GF-D8 (cell line): ENCODE data around the gene DCAF8L2.
"Not testable (repeated sequence)": the region's sequence is repeated elsewhere in the genome, so short reads cannot be mapped to it uniquely, and the experiment has no call there.

Experiments
- DNase-seq: peaks from one replicate; lab custom pipeline; 2025; lab: John Stamatoyannopoulos, UW

Gene DCAF8L2

DNA sequence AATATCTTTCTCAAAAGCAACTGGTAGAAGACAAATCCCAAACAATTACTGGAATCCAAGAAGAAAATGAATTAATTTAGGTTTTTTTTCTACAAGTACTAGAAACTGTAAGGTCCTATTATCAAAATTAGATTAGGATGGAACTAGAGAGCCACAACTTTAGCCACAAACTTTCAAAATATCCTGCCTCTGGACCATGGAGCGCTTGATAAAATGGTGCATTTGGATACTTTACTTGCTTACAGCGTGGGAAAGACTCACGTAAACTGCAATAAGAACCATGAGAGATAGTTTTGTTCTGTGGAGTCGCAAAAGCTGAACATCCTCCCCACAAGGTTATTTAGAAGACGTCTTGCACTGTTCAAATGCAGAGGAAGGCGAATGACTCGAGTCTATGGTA, at the start of gene DCAF8L2:
Gene DCAF8L2, plus strand, starts transcription at position 301 of the 400 bp plus-strand sequence. CDS start 156,552 bp downstream, outside the sequence.
- no peak for DNase-seq

- DNase-seq = not testable (repeated sequence)
Observed at GRCh38 chrX:27541161-27541560, 49.0 kb upstream of the DCAF8L2 start.

- DNase-seq = no peak
Observed at GRCh38 chrX:27548624-27549023, 41.5 kb upstream of the DCAF8L2 start.

DNA sequence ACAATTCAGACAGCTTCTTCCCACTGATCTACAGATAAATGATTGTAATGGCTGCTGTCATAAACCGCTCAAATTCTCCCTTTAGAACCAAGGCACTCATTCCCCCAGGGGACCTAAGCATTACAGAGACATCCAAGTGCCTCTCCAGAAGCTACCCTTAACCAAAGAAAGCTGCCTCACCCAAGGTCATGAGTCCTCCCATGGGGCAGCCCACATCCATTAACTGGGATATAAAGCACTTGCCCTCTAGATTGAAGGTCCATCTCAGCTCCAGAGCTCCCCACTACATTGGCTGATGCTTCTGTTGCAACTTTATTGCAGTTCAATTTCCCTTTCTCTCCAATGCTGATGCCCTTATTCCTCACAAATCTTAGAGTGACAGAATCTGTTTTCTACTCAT, 40.5 kb upstream of the DCAF8L2 start:
- no peak for DNase-seq

DNA sequence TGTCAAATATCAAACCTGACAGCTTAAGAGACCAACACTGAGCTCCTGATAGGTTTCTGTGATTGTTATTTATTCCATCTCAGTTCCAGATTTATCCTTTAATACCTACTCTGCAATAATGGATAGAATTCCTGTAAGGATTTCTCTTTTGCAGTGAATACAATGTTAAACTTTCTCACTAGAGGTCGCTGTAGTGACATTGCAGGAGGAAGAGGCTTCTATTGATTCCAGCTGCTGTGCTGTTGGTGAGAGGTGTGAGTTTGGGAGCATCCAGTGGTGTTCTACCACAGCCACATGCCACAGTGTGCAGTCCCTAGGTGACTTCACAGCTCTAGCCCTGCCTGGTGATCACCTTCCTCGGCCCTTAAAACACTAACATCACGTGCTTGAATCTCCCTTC, 34.6 kb upstream of the DCAF8L2 start:
- DNase-seq = no peak

GRCh38 chrX:27565992-27566391, 24.2 kb upstream of the DCAF8L2 start:
- no peak for DNase-seq

- no peak for DNase-seq
Observed at GRCh38 chrX:27571164-27571563, 19.0 kb upstream of the DCAF8L2 start.

DNA sequence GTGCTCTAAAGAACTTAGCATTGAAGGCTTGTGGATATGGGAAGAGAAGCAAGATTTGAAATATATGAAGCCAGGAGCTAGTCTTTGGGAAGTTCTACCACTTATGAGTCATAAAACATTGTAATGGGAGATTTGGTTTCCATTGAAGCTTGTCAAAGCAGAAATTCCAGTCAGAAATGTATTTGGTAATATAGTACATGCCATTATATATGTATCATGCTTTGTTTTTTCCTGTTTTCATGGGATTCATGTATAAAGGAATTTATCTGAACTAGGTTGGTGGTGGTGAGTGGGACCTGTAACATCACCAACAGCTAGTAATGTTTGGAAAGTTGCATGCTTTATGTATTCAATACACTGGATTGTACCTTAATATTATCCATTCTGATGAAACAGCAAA, 14.6 kb upstream of the DCAF8L2 start:
- DNase-seq = no peak

DNA sequence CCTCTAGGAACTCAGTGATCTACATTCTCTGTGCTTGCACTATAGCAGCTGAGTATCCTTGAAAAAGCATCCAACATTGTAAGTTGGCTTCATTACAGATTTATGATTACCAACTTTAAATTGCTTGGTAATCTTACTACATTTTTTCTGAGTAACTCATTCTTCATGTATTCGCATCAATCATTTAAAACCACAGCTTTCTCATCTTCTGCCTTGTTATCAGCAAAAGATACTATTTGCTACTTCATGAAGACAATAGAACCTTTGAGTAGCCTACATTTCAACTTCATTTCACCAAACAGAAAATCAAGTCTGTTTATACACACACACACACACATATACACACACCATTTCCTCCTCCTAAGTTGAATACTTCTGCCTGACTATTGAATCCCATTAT, 6.2 kb upstream of the DCAF8L2 start:
- DNase-seq = no peak

DNA sequence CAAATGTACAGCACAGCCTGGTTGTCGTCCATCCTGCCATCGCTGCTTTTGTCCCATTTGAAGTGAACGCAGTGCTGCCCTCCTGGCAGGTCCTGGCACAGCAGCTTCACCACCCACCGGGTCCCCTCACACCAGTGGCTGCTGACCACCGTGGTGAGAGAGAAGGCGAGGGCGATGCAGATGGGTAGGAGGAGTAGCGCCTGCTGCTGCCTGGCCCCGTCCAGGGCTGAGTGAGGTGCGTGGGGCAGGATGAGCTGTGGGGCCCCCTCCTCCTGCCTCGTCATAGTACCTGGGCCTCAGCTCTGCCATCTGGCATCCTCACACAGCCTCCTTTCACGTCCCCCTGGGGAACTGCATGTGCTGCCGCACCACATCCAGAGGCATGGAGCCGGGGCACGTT, 1.8 kb downstream of the DCAF8L2 start:
- no peak for DNase-seq

DNA sequence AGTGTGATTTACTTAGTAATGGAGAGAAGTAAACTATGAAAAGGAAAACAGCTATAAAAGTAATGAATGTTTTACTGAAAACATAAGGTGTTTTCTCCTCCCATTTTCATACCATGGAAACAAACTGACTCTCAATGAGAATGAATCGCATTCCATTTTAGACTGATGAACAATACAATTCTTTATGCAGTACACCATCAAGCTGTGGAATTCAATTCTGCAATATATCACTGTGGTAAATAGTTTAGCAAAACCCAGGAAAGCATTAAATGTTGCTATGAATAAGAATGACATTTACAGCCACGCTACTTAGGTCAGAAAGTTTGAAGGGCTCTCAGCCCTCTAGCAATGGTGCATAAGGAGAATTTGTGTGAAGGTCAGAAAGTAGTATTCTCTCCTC, 7.4 kb downstream of the DCAF8L2 start:
- no peak for DNase-seq

DNA sequence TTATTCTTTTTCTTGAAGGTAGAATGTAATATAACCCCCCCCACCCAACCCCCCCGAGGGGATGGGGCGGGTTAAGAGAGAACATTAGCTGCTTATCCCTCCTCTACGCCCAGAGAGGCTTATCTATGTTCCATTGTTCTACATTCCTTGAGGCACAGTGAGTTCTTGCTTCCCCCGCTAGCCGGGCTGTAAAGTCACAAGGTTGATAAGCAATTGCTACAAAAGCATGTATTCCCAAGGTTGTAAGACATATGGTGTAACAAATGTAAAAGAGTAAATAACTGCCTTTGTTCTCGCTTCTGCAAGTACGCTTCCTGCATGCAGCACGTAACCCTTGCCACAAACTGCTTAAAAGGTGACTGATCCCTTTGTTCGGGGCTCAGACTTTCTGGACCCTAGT, 8.2 kb downstream of the DCAF8L2 start:
- no peak for DNase-seq

- DNase-seq = no peak
Observed at GRCh38 chrX:27599928-27600327, 9.8 kb downstream of the DCAF8L2 start.

- no peak for DNase-seq
Observed at GRCh38 chrX:27600686-27601085, 10.5 kb downstream of the DCAF8L2 start.

DNA sequence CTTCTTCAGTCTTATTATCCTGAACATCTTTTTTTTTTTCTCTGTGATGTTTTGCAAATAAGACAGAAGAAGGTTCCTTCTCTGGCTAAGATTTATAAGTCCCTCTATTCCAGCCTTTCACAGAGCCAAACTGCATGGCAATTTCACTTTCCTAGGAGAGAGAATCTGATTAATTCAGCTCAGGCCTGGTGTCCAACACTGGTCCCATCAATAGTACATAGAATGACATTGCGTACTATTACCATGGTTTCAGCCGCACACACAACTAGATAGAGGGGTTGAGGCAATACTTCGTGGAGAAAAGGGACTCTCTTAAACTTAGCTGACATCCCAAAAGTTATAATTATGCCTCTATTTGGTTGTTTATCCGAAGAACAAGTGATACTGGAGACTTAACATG, 18.5 kb downstream of the DCAF8L2 start:
- no peak for DNase-seq

DNA sequence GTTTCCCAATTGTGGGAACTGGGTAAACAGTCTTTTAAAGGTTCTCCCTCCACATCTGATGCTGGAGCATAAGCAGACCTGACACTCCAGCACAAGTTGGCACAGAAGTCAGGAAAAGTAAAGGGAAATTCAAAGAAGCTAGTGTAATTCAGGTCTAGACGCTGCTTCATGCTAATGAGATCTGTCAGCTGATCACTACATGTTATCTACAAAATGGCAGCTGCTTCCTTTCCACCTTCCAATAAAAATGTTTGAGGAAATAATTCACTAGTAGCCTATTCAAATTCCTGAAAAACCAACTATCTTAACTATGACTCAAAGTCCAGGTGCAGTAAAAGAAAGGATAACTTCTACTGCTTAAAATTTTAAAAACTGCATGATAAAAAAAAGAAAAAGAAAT, 29.3 kb downstream of the DCAF8L2 start:
- DNase-seq = no peak

GRCh38 chrX:27619975-27620374, 29.8 kb downstream of the DCAF8L2 start:
- DNase-seq = no peak

DNA sequence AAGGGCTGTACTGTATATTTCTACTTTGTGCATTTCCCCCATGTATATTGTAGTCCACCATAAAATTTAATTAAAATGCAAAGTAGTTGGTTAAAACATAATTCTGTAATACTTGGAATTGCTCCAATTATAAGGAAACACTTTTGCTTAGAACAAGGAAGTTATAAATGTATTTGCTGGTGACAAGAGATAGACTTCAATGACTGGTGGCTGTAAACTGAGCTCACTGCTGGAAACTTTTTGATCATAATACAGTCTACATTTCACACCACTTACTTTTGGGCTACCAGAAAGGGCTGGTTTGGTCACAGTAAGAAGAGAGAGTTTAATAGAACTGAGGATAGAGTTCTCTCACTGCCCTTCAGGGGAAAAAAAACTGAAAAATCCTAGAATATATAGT, 32.7 kb downstream of the DCAF8L2 start:
- no peak for DNase-seq

DNA sequence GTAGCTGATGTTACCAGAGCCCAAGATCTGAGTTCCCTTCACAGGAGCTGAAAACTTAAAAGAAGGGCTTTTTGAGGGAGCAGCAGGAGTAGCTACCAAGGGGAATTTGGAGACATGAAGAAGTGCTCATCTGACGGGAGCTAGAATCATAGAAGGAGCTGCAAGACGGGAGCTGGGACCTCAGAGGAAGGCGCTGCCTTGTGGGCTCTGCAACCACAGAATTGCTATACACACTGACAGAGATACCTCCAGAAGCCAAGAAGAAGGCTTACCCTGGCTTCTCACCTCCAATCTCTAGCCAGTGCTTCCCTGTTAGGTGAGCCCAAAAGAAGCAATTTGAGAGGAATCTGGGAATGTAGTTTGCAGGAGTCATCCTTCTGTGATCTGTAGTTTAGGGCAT, 35.9 kb downstream of the DCAF8L2 start:
- no peak for DNase-seq

DNA sequence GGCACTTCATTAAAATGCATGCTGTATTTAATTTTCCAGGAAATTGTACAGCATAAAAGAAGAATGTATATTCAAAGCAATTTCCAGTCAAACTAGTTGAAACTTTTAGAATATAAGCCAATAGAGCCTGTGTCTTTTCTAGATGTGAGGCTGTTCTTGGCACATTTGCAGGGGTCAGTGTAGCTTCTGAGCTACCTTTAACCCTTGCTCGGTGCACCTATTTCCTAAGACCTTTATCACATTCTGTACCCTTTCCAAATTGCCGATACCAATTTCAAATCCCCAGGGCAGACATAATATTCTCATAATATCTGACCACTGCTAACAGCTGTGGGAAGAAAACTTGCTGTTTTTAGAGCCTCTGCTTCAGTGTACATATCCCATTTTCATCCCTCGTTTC, 43.2 kb downstream of the DCAF8L2 start:
- DNase-seq = no peak

DNA sequence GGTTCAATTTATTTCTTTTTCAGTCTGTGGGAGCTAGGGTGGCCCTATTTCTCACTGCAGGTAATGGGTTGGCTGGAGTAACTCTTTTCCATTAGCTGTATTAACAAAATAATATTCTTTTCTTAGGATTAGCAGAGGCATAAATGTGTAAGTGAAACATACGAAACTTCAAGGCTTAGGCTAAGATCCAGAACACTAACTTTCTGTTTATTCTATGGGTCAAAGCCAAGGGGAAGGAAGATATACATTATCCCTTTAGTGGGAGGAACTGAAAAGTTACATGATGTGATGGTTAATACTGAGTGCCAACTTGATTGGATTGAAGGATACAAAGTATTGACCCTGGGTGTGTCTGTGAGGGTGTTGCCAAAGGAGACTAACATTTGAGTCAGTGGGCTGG, 66.4 kb downstream of the DCAF8L2 start:
- no peak for DNase-seq

GRCh38 chrX:27660878-27661277, 70.7 kb downstream of the DCAF8L2 start:
- no peak for DNase-seq

GRCh38 chrX:27671234-27671633, 81.1 kb downstream of the DCAF8L2 start:
- no peak for DNase-seq

DNA sequence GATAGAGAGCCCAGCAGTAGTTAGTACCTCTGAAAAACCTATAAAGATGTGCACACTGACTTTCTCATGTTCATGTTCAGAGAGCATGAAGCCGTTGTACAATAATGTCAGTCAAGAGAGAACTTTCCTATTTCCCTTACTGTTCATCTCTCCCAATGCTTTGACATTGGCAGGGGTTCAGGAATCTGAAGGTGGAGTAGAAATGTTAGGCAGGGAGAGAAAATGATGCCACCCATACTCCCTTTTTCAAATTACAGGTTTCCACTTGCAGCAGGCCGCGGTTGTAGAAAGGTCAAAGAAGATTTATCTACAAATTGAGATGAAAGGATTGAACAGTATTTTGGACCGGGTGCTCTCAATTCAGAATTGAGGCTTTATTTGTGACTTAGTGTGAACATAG, 84.3 kb downstream of the DCAF8L2 start:
- DNase-seq = no peak

DNA sequence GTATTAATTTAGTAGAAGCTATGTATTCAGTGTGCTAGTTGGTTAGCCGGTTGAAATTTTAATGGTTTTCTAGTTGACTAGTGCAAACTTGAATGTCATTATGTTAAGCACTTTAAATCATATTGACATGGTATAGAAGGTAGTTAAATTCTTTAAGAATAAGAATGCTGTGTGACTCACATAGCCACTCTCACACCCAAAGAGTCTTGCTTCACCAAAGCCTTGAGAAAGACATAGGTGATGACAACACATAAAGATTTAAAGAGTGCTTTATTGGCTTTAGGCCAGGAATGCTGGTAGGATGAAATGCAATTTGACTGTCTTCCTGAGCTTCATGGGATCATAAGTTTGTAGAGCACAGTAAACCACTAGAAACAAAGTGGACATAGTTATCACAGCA, 85.3 kb downstream of the DCAF8L2 start:
- no peak for DNase-seq
